A549 (cell line): ENCODE measurements around the gene NSUN5. TPM values are rescaled to one million over a fixed set of nuclear protein-coding genes. Genes with fewer than 3 reads are reported as not detected.
"Not testable (repeated sequence)": the region's sequence is repeated elsewhere in the genome, so short reads cannot be mapped to it uniquely, and the experiment has no call there.

Experiments used
- ATAC-seq, 2 experiments: fragments of 200-7000 bp in 1 of 2; fragments of >200 bp in 1 of 2; cut with Nextera tagmentation in 1 of 2; cut with Tn5 transposase in 1 of 2; 3 replicates each; pipeline versions ENCODE4 v1.8.0 to v1.9.1; 2018 to 2020; ENCODE audit warnings: mild to moderate bottlenecking in 1 of 2, moderate library complexity in 1 of 2
- CTCF ChIA-PET: fragments of 300-600 bp; sonication (Branson Sonifier 250); formaldehyde crosslinking; extraction: SDS; loops from one replicate; lab custom pipeline; 2021; ENCODE audit warnings: antibody characterized with exemption, inconsistent platforms; lab: Yijun Ruan, JAX
- POLR2A ChIA-PET: fragments of 350-600 bp; formaldehyde crosslinking; extraction: SDS; loops from one replicate; lab custom pipeline; 2021; ENCODE audit warnings: antibody characterized with exemption, inconsistent platforms; lab: Yijun Ruan, JAX
- DNase-seq, 2 experiments: peaks; one replicate each; pipeline versions ENCODE4 v3.0.0 to v3.0.0-alpha.2; 2011 to 2016; ENCODE audit warnings: low read depth in 1 of 2, low spot score in 1 of 2
- FAIRE-seq: peaks from 2 replicates; lab custom pipeline; 2011; peaks lifted over from hg19 to GRCh38; lab: Jason Lieb, UNC
- H3K27ac ChIP-seq, 2 experiments: fragments of >200 bp; sonication (Bioruptor Twin); formaldehyde crosslinking; 3 replicates each; pipeline ENCODE4 v1.5.1; 2016 to 2017
- H3K4me1 ChIP-seq: fragments of >200 bp; sonication (Bioruptor Twin); formaldehyde crosslinking; 3 replicates; pipeline ENCODE4 v1.6.1; 2016
- H3K4me2 ChIP-seq: fragments of >200 bp; sonication (Bioruptor Twin); formaldehyde crosslinking; 3 replicates; pipeline ENCODE4 v1.6.1; 2016
- H3K4me3 ChIP-seq: fragments of >200 bp; sonication (Bioruptor Twin); formaldehyde crosslinking; 3 replicates; pipeline ENCODE4 v1.5.1; 2016
- H3K9me3 ChIP-seq: fragments of >200 bp; sonication (Bioruptor Twin); formaldehyde crosslinking; 3 replicates; pipeline ENCODE4 v1.6.1; 2016
- CHD4 ChIP-seq: fragments of 200-600 bp; sonication (generic); IDR thresholded peaks from 2 replicates; pipeline ENCODE4 v1.6.1; 2016; ENCODE audit warnings: antibody characterized with exemption, mild to moderate bottlenecking, borderline replicate concordance
- JUN ChIP-seq, 2 experiments: fragments of >200 bp; sonication (Bioruptor Twin); formaldehyde crosslinking; IDR thresholded peaks; 2 replicates in 1 of 2; 3 replicates in 1 of 2; pipeline ENCODE4 v1.6.1; 2016 to 2017
- KDM5A ChIP-seq: fragments of 200-600 bp; sonication (generic); IDR thresholded peaks from 2 replicates; pipeline ENCODE4 v1.6.1; 2016; ENCODE audit warnings: antibody characterized with exemption, mild to moderate bottlenecking
- MAFK ChIP-seq: fragments of 450-650 bp; IDR thresholded peaks from 2 replicates; pipeline ENCODE4 v1.6.1; 2014; ENCODE audit not compliant: partially characterized antibody
- PHF8 ChIP-seq: fragments of 200-600 bp; sonication (generic); IDR thresholded peaks from 2 replicates; pipeline ENCODE4 v1.6.1; 2016; ENCODE audit warnings: low read depth, mild to moderate bottlenecking, antibody characterized with exemption, moderate library complexity, borderline replicate concordance
- RARB ChIP-seq: fragments of 250-450 bp; sonication (Bioruptor Pico); IDR thresholded peaks from 2 replicates; pipeline ENCODE4 v1.8.0; 2021; ENCODE audit warnings: mild to moderate bottlenecking, moderate library complexity
- RCOR1 ChIP-seq: fragments of 150-350 bp; IDR thresholded peaks from 2 replicates; pipeline ENCODE4 v1.6.1; 2014; ENCODE audit warnings: antibody characterized with exemption, low read length, low read depth
- ZFP36 ChIP-seq: fragments of 450-650 bp; IDR thresholded peaks from 2 replicates; pipeline ENCODE4 v1.6.1; 2014; ENCODE audit warnings: borderline replicate concordance; ENCODE audit not compliant: partially characterized antibody
- WGBS: methylation state at CpG from one replicate; pipeline ENCODE4 v1.1.6; 2017; ENCODE audit errors: missing lambda C conversion rate; 5-methylcytosine and 5-hydroxymethylcytosine counted together
- polyA plus RNA-seq, 4 experiments: library from polyadenylated mRNA; depleted of rRNA in 3 of 4; stranded (reverse); fragments of >200 nt; fragmentation: RNase III in 1 of 4; extraction: RNeasy Plus Mini Kit Qiagen cat#74134 plus additional on column Dnase treatment in 1 of 4; gene quantifications; 2 replicates in 3 of 4; 3 replicates in 1 of 4; pipeline ENCODE4 v1.2.3, GENCODE V29; 2011 to 2017
- TF ChIP-seq, protein P1 (sequence below): fragments of >200 bp; sonication (Bioruptor Twin); formaldehyde crosslinking; IDR thresholded peaks from 2 replicates; pipeline ENCODE4 v1.6.1; 2016
- TF ChIP-seq, protein P2 (sequence below): fragments of 250-450 bp; sonication (Bioruptor Pico); IDR thresholded peaks from 2 replicates; pipeline ENCODE4 v1.5.0; 2021; ENCODE audit warnings: mild to moderate bottlenecking, moderate library complexity, borderline replicate concordance
- TF ChIP-seq, protein P3 (sequence below): fragments of 450-650 bp; IDR thresholded peaks from 2 replicates; pipeline ENCODE4 v1.6.1; 2014; ENCODE audit warnings: antibody characterized with exemption
- TF ChIP-seq, protein P4 (sequence below): fragments of >200 bp; sonication (Bioruptor Twin); formaldehyde crosslinking; IDR thresholded peaks from 3 replicates; pipeline ENCODE4 v1.5.1; 2016
- TF ChIP-seq, protein P5 (sequence below): IDR thresholded peaks from 2 replicates; pipeline ENCODE4 v1.6.1; 2012; ENCODE audit warnings: low read depth, borderline replicate concordance
- TF ChIP-seq, protein P6 (sequence below): fragments of 250-450 bp; sonication (Bioruptor Pico); IDR thresholded peaks from 2 replicates; pipeline ENCODE4 v1.5.0; 2020; ENCODE audit warnings: low read depth, mild to moderate bottlenecking, moderate library complexity

The NSUN5 gene
- polyA plus RNA-seq, 2 of the 4 experiments (the other 2 are of a cell fraction): 38.3 to 38.9 TPM

DNA sequence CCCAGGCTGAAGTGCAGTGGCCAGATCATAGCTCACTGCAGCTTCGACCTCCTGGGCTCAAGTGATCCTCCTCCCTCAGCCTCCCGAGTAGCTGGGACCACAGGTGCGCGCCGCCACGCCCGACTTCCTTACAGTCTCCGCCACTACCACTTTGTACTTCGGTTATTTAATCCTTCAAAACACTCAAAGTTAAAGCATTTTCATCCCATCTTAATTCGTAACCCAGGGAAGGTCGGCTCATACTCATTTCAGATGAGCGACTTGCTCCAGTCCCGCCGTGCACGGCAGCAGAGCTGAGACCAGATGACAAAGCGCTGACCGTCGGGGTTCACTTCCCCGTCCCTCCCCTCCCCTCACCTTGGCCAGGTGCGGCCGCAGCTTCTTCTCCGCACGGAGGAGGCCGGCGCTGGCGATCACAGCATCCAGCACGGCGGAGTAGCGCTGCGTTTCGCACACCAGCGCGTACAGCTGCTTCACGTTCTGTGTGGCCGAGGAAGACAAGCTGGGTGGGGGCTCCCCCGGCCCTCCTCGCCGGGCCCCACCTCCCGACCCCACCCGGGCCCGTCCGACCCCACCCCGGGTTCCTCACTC is 457 bp downstream of the NSUN5 start:
- ChIA-PET POLR2A (no interaction called here), CTCF (interaction anchor here (1.2 kb wide), 1 partner anchor 143 kb away, joined by 3 read pairs; no protein-coding TSS in a partner anchor)
- no peak for FAIRE-seq
- 29% methylated on average over 33 of the region's 43 CpGs for WGBS
- peak overlapping the region; percentile 83 to 96 for H3K27ac ChIP-seq
- no peak for DNase-seq
- TF ChIP-seq KDM5A (no peak), RCOR1 (no peak), MAFK (no peak), JUN (IDR thresholded peaks at IDR 0.05) (no peak), PHF8 (0 out of 2 replicates have a peak, but pooled peaks have one; percentile 60)
- no peaks in the 10 kb centered on the region for H3K9me3 ChIP-seq
- peak overlapping the region; percentile 77 for H3K4me3 ChIP-seq
- ATAC-seq: peak; percentile 60 to 68
- H3K4me2 ChIP-seq: peak overlapping the region; percentile 87
- H3K4me1 ChIP-seq: peaks cover 11% of the 10 kb centered on the region; the same call in 2 of the 3 replicates

DNA sequence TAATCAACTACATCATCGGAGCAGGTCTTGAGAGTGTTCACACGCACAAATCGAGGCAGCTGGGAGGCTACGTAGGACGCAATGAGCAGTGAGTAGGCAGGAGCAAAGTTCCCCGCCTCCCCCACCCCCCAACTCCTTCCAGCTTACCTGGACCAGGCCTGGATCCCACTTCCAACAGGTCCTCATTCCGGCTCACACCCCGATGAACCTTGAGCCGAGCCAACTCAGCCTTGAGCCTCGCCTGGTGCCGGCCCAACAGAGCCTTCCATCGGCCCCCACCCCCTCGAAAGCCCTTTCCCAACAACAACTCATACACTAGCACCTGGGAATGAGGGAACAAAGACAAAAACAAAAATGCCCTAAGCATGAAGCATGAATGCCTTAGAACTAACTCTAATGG is 1.2 kb downstream of the NSUN5 start:
- ATAC-seq: no peak
- no peak for DNase-seq
- H3K9me3 ChIP-seq: no peaks in the 10 kb centered on the region
- no peak for TF ChIP-seq ZFP36
- 96% methylated on average over 12 of the region's 13 CpGs for WGBS
- ChIA-PET POLR2A (no interaction called here), CTCF (interaction anchor here (1.2 kb wide), 1 partner anchor 144 kb away, joined by 3 read pairs; no protein-coding TSS in a partner anchor)
- FAIRE-seq: no peak
- H3K27ac ChIP-seq: 0 out of 6 replicates have a peak overlapping the region, but pooled peaks of 1 of the 2 experiments have one; percentile 83
- H3K4me3 ChIP-seq: peak overlapping the region; percentile 77
- H3K4me2 ChIP-seq: peak overlapping the region; percentile 87
- H3K4me1 ChIP-seq: peaks cover 11% of the 10 kb centered on the region; the same call in 2 of the 3 replicates

DNA sequence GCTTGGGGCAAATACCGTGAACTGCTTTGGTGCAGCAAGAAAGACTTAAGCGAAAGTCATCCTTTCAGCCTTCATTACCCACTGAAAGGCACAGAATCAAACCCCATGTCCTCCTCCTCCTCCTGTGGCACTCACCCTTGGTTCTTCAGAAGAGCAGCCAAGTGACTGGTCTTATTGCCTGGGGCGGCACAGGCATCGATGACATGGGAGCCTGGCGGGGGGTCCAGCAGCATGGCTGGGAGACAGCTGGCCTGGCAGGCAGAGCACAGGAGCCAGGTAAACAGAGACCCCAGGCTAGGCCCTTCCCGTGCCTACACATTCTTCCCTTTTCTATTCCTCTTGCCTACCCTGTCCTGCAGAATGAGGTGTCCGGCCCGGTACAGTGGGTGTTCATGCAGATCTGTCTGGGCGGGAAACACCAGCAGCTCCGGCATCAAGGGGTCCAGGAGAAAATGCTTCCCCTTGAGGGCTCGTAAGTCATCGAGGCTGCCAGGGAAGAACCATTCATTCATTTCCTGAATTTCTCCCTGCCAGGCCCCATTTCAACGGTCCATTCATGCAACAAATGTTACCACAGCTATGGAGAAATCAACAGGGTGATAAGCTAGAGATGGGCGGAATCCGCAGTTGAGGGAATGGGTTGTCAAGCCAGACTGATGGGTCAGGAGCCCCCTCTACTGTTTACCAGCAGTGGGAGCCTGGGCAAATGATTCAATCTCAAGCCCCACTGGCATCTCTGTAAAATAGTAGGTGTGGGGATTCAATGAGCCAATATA is 3.8 kb downstream of the NSUN5 start:
- FAIRE-seq, POLR2A ChIA-PET, ATAC-seq, H3K4me2 ChIP-seq, DNase-seq, CTCF ChIA-PET, H3K9me3 ChIP-seq, H3K4me3 ChIP-seq, H3K27ac ChIP-seq: not testable (repeated sequence)
- peaks cover 11% of the 10 kb centered on the region; the same call in 2 of the 3 replicates for H3K4me1 ChIP-seq
- WGBS: 91% methylated on average over 11 of the region's 15 CpGs

DNA sequence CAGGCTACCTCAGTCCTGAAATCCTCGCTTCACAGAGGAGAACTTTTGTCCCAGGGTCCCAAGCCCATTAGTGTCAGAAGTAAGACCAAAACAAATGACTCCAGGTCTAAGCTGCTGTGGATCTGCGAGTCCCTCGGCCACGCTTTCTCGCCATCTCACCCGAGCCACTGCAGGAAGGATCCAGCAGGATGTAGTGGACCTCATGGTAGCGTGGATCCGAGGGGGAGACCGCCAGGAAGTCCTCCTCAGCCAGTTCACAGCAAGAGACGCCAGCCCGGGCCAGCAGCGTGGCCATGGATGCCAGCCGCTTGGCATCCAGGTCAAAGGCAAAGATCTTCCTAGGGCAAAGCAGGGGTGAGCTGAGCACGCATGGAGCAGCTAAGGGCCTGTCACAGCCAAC is 4.6 kb downstream of the NSUN5 start:
- no peak overlapping the region for H3K27ac ChIP-seq
- TF ChIP-seq, protein P1, sequence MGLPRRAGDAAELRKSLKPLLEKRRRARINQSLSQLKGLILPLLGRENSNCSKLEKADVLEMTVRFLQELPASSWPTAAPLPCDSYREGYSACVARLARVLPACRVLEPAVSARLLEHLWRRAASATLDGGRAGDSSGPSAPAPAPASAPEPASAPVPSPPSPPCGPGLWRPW: no peak
- TF ChIP-seq, protein P2, sequence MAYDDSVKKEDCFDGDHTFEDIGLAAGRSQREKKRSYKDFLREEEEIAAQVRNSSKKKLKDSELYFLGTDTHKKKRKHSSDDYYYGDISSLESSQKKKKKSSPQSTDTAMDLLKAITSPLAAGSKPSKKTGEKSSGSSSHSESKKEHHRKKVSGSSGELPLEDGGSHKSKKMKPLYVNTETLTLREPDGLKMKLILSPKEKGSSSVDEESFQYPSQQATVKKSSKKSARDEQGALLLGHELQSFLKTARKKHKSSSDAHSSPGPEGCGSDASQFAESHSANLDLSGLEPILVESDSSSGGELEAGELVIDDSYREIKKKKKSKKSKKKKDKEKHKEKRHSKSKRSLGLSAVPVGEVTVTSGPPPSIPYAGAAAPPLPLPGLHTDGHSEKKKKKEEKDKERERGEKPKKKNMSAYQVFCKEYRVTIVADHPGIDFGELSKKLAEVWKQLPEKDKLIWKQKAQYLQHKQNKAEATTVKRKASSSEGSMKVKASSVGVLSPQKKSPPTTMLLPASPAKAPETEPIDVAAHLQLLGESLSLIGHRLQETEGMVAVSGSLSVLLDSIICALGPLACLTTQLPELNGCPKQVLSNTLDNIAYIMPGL (CRISPR knock-in tag): no peak
- TF ChIP-seq, protein P3, sequence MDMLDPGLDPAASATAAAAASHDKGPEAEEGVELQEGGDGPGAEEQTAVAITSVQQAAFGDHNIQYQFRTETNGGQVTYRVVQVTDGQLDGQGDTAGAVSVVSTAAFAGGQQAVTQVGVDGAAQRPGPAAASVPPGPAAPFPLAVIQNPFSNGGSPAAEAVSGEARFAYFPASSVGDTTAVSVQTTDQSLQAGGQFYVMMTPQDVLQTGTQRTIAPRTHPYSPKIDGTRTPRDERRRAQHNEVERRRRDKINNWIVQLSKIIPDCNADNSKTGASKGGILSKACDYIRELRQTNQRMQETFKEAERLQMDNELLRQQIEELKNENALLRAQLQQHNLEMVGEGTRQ: no peak
- TF ChIP-seq, protein P4, sequence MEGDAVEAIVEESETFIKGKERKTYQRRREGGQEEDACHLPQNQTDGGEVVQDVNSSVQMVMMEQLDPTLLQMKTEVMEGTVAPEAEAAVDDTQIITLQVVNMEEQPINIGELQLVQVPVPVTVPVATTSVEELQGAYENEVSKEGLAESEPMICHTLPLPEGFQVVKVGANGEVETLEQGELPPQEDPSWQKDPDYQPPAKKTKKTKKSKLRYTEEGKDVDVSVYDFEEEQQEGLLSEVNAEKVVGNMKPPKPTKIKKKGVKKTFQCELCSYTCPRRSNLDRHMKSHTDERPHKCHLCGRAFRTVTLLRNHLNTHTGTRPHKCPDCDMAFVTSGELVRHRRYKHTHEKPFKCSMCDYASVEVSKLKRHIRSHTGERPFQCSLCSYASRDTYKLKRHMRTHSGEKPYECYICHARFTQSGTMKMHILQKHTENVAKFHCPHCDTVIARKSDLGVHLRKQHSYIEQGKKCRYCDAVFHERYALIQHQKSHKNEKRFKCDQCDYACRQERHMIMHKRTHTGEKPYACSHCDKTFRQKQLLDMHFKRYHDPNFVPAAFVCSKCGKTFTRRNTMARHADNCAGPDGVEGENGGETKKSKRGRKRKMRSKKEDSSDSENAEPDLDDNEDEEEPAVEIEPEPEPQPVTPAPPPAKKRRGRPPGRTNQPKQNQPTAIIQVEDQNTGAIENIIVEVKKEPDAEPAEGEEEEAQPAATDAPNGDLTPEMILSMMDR: no peak
- TF ChIP-seq RARB (CRISPR knock-in tag) (no peak), MAFK (no peak), CHD4 (no peak)
- TF ChIP-seq, protein P5, sequence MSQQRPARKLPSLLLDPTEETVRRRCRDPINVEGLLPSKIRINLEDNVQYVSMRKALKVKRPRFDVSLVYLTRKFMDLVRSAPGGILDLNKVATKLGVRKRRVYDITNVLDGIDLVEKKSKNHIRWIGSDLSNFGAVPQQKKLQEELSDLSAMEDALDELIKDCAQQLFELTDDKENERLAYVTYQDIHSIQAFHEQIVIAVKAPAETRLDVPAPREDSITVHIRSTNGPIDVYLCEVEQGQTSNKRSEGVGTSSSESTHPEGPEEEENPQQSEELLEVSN: no peak
- TF ChIP-seq, protein P6, sequence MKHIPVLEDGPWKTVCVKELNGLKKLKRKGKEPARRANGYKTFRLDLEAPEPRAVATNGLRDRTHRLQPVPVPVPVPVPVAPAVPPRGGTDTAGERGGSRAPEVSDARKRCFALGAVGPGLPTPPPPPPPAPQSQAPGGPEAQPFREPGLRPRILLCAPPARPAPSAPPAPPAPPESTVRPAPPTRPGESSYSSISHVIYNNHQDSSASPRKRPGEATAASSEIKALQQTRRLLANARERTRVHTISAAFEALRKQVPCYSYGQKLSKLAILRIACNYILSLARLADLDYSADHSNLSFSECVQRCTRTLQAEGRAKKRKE (CRISPR knock-in tag): no peak
- 95% methylated on average over 8 of the region's 14 CpGs for WGBS
- H3K9me3 ChIP-seq: no peaks in the 10 kb centered on the region
- no peak overlapping the region for H3K4me3 ChIP-seq
- POLR2A ChIA-PET: no interaction called here
- CTCF ChIA-PET: no interaction called here
- H3K4me1 ChIP-seq: peaks cover 7% of the 10 kb centered on the region; the same call in 2 of the 3 replicates
- no peak overlapping the region for H3K4me2 ChIP-seq
- FAIRE-seq: no peak
- DNase-seq: no peak
- no peak for ATAC-seq
